ENCODE data around the gene EBF4. TPM values are rescaled to one million over a fixed set of nuclear protein-coding genes. Genes with fewer than 3 reads are reported as not detected.

Gene EBF4
- total RNA-seq, 1 experiment from 2014 or later: 11.4 TPM

GRCh38 chr20:2799271-2799670 is 106.7 kb downstream of the EBF4 start (continued):
- no peak for TF ChIP-seq EZH2phosphoT487 (IDR thresholded peaks at IDR 0.05; ENCODE audit: borderline replicate concordance)
- TF ChIP-seq, protein P1, sequence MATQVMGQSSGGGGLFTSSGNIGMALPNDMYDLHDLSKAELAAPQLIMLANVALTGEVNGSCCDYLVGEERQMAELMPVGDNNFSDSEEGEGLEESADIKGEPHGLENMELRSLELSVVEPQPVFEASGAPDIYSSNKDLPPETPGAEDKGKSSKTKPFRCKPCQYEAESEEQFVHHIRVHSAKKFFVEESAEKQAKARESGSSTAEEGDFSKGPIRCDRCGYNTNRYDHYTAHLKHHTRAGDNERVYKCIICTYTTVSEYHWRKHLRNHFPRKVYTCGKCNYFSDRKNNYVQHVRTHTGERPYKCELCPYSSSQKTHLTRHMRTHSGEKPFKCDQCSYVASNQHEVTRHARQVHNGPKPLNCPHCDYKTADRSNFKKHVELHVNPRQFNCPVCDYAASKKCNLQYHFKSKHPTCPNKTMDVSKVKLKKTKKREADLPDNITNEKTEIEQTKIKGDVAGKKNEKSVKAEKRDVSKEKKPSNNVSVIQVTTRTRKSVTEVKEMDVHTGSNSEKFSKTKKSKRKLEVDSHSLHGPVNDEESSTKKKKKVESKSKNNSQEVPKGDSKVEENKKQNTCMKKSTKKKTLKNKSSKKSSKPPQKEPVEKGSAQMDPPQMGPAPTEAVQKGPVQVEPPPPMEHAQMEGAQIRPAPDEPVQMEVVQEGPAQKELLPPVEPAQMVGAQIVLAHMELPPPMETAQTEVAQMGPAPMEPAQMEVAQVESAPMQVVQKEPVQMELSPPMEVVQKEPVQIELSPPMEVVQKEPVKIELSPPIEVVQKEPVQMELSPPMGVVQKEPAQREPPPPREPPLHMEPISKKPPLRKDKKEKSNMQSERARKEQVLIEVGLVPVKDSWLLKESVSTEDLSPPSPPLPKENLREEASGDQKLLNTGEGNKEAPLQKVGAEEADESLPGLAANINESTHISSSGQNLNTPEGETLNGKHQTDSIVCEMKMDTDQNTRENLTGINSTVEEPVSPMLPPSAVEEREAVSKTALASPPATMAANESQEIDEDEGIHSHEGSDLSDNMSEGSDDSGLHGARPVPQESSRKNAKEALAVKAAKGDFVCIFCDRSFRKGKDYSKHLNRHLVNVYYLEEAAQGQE (IDR thresholded peaks at IDR 0.05; ENCODE audit: low read depth): no peak
- TF ChIP-seq ELF1 (IDR thresholded peaks at IDR 0.05; ENCODE audit: borderline replicate concordance, low read depth): no peak
- TF ChIP-seq RAD21 (IDR thresholded peaks at IDR 0.05; ENCODE audit: low read depth): no peak
- no peak for TF ChIP-seq JUND (IDR thresholded peaks at IDR 0.05)
- no peak for TF ChIP-seq CEBPB (IDR thresholded peaks at IDR 0.05; ENCODE audit: low read depth)

GRCh38 chr20:2799688-2800520 is 107.3 kb downstream of the EBF4 start:
- TF ChIP-seq FOSL1 (IDR thresholded peaks at IDR 0.05; ENCODE audit: low read depth) (no peak), POLR2A (IDR thresholded peaks at IDR 0.05; ENCODE audit: borderline replicate concordance, extremely low read depth, insufficient read depth, insufficient read length) (no peak), YY1 (IDR thresholded peaks at IDR 0.05; ENCODE audit: extremely low read depth, insufficient replicate concordance, low read depth, low read length) (no peak), CEBPB (IDR thresholded peaks at IDR 0.05; ENCODE audit: low read depth) (no peak), ZFX (IDR thresholded peaks at IDR 0.05) (no peak), EZH2phosphoT487 (IDR thresholded peaks at IDR 0.05; ENCODE audit: borderline replicate concordance) (no peak), ZNF274 (IDR thresholded peaks at IDR 0.05; ENCODE audit: low read depth, low read length) (no peak), ELF1 (IDR thresholded peaks at IDR 0.05; ENCODE audit: borderline replicate concordance, low read depth) (no peak)
- BruUV-seq (replicated peaks): no TSS peak
- Histone ChIP-seq H3K4me2 (ENCODE audit: low read length) (no peak overlapping the region), H3K9me3 (ENCODE audit: control insufficient read depth in 1 of 2, insufficient read depth in 1 of 2, low read depth in 1 of 2, low read length in 2 of 2) (no peaks in the 10 kb centered on the region), H3K4me1 (ENCODE audit: control insufficient read depth in 1 of 2, insufficient read depth in 2 of 2, low read length in 2 of 2) (peaks cover 8 to 13% of the 10 kb centered on the region in 2 experiments; a peak in 3 of 4 replicates), H3K9ac (ENCODE audit: low read length) (no peak overlapping the region), H3K79me2 (ENCODE audit: insufficient read depth, low read length) (no peaks in the 10 kb centered on the region), H3K4me3 (replicated peaks in 1 of 2; ENCODE audit: low read depth in 1 of 2, low read length in 2 of 2) (no peak overlapping the region), H3K9me2 (ENCODE audit: insufficient read depth) (no peaks in the 10 kb centered on the region), H4K20me1 (ENCODE audit: insufficient read depth) (no peaks in the 10 kb centered on the region), H3K27ac (ENCODE audit: low read depth, low read length) (no peak overlapping the region), H3K27me3 (ENCODE audit: insufficient read depth, low read length) (no peaks in the 10 kb centered on the region), H3K36me3 (ENCODE audit: control insufficient read depth in 1 of 2, insufficient read depth in 2 of 2, low read length in 2 of 2) (no peaks in the 10 kb centered on the region), H2AFZ (ENCODE audit: low read depth, low read length, poor library complexity, severe bottlenecking) (no peak overlapping the region)
- ChIA-PET RAD21 (ENCODE audit: low non-redundant PET in 1 of 2, low total read pairs in 2 of 2, uncharacterized antibody in 2 of 2, unreplicated experiment in 2 of 2) (no interaction called here), CTCF (no interaction called here), POLR2A (no interaction called here)
- intact Hi-C loops (cut with micrococcal nuclease): no loop called here
- no peak for DNase-seq (ENCODE audit: low read depth, low spot score)
- no peak for ATAC-seq
